HG02973 (cell line): Measurements from ENCODE around the gene MYRIP.
"Not testable (repeated sequence)": the region's sequence is repeated elsewhere in the genome, so short reads cannot be mapped to it uniquely, and the experiment has no call there.

Source experiments
- ATAC-seq: cut with Tn5 transposase; IDR thresholded peaks from one replicate; pipeline ENCODE4 v1.9.1; 2021; ENCODE audit warnings: moderate library complexity; ENCODE audit not compliant: unreplicated experiment

MYRIP gene

GRCh38 chr3:39805650-39806049 lies 3.8 kb upstream of the MYRIP start:
- no peak for ATAC-seq

- no peak for ATAC-seq
These were observed 2.6 kb upstream of the MYRIP start for GRCh38 chr3:39806820-39807219.

GRCh38 chr3:39808467-39809180 lies 785 bp upstream of the MYRIP start:
- no peak for ATAC-seq

- ATAC-seq, result no peak
These were observed 686 bp downstream of the MYRIP start for GRCh38 chr3:39809995-39810595.

GRCh38 chr3:39810647-39811161 lies 1.3 kb downstream of the MYRIP start:
- no peak for ATAC-seq

GRCh38 chr3:39811561-39811960 lies 2.2 kb downstream of the MYRIP start:
- no peak for ATAC-seq

- ATAC-seq, result no peak
These were observed 3.1 kb downstream of the MYRIP start for GRCh38 chr3:39812537-39812936.

- no peak for ATAC-seq
These were observed 4.6 kb downstream of the MYRIP start for GRCh38 chr3:39814007-39814406.

GRCh38 chr3:39819899-39820298 lies 10.5 kb downstream of the MYRIP start:
- no peak for ATAC-seq

GRCh38 chr3:39833764-39834163 lies 24.4 kb downstream of the MYRIP start:
- not testable (repeated sequence) for ATAC-seq

- ATAC-seq, result no peak
These were observed 30.1 kb downstream of the MYRIP start for GRCh38 chr3:39839484-39839883.

GRCh38 chr3:39843440-39843839 lies 34.0 kb downstream of the MYRIP start:
- no peak for ATAC-seq

- ATAC-seq, result no peak
These were observed 39.0 kb downstream of the MYRIP start for GRCh38 chr3:39848365-39848764.

- ATAC-seq, result no peak
These were observed 40.7 kb downstream of the MYRIP start for GRCh38 chr3:39849992-39850715.

GRCh38 chr3:39850716-39851032 lies 41.3 kb downstream of the MYRIP start:
- no peak for ATAC-seq

GRCh38 chr3:39855517-39855916 lies 46.1 kb downstream of the MYRIP start:
- ATAC-seq, result no peak

- no peak for ATAC-seq
These were observed 60.5 kb downstream of the MYRIP start for GRCh38 chr3:39869890-39870289.

GRCh38 chr3:39870706-39871105 lies 61.3 kb downstream of the MYRIP start:
- no peak for ATAC-seq

- ATAC-seq, result no peak
These were observed 70.2 kb downstream of the MYRIP start for GRCh38 chr3:39879581-39879980.

GRCh38 chr3:39882111-39882510 lies 72.7 kb downstream of the MYRIP start:
- ATAC-seq, result no peak

GRCh38 chr3:39892068-39892467 lies 82.7 kb downstream of the MYRIP start:
- ATAC-seq, result no peak

- ATAC-seq, result no peak
These were observed 86.8 kb downstream of the MYRIP start for GRCh38 chr3:39896184-39896583.
